Large intestine (tissue), 3 donors: ENCODE data around the gene CSF1. TPM values are rescaled to one million over a fixed set of nuclear protein-coding genes. Genes with fewer than 3 reads are reported as not detected.

ENCODE experiments used
- DNase-seq, 2 donors: peaks; one replicate each; pipeline versions ENCODE4 v3.0.0 to v3.0.0-alpha.2; 2013
- H3K27ac ChIP-seq: one replicate; pipeline ENCODE4 v1.5.1; 2013; ENCODE audit warnings: low read length
- H3K27me3 ChIP-seq: 2 replicates; pipeline ENCODE4 v1.6.1; 2013; ENCODE audit warnings: low read length; ENCODE audit not compliant: control insufficient read depth, insufficient read depth
- H3K36me3 ChIP-seq: 2 replicates; pipeline ENCODE4 v1.6.1; 2013; ENCODE audit warnings: low read length; ENCODE audit not compliant: control insufficient read depth, insufficient read depth
- H3K4me1 ChIP-seq: one replicate; pipeline ENCODE4 v1.6.1; 2013; ENCODE audit warnings: low read length; ENCODE audit not compliant: control insufficient read depth, insufficient read depth
- H3K4me3 ChIP-seq: one replicate; pipeline ENCODE4 v1.5.1; 2013; ENCODE audit warnings: low read length
- H3K9me3 ChIP-seq: one replicate; pipeline ENCODE4 v1.6.1; 2013; ENCODE audit warnings: mild to moderate bottlenecking, low read depth, low read length, moderate library complexity; ENCODE audit not compliant: control insufficient read depth
- WGBS: methylation state at CpG from one replicate; pipeline ENCODE4 v1.1.5; 2013; ENCODE audit warnings: low lambda C conversion rate; ENCODE audit not compliant: insufficient coverage; 5-methylcytosine and 5-hydroxymethylcytosine counted together
- polyA plus RNA-seq: library from polyadenylated mRNA; unstranded; fragments of 120-200 nt; gene quantifications from one replicate; pipeline ENCODE4 v1.2.1, GENCODE V29; 2013

CSF1 gene
- polyA plus RNA-seq, 1 donor = 9.0 TPM

- Histone ChIP-seq H3K4me3 (no peak overlapping the region), H3K36me3 (peaks cover 11% of the 10 kb centered on the region), H3K27ac (peak overlapping the region; percentile 58), H3K27me3 (no peaks in the 10 kb centered on the region), H3K4me1 (peaks cover 63% of the 10 kb centered on the region), H3K9me3 (no peaks in the 10 kb centered on the region)
- peak in 1 of 2 donors; percentile 82 for DNase-seq
- WGBS = no CpG with 5 or more reads among the region's 9 CpGs
Measured at GRCh38 chr1:109930252-109930993, 19.8 kb downstream of the CSF1 start.

- Histone ChIP-seq H3K27ac (peak overlapping the region; percentile 58), H3K27me3 (no peaks in the 10 kb centered on the region), H3K9me3 (peaks cover under 1% of the 10 kb centered on the region), H3K4me1 (peaks cover 70% of the 10 kb centered on the region), H3K4me3 (no peak overlapping the region), H3K36me3 (peaks cover 9% of the 10 kb centered on the region)
- no CpG with 5 or more reads among the region's 10 CpGs for WGBS
- peak; percentile 65 to 79 for DNase-seq
Measured at GRCh38 chr1:109931189-109931731, 20.6 kb downstream of the CSF1 start.

GRCh38 chr1:109931911-109932636 lies 21.4 kb downstream of the CSF1 start:
- Histone ChIP-seq H3K9me3 (peaks cover 8% of the 10 kb centered on the region), H3K27ac (no peak overlapping the region), H3K36me3 (peaks cover 9% of the 10 kb centered on the region), H3K27me3 (no peaks in the 10 kb centered on the region), H3K4me3 (no peak overlapping the region), H3K4me1 (peaks cover 70% of the 10 kb centered on the region)
- no CpG with 5 or more reads among the region's 3 CpGs for WGBS
- no peak for DNase-seq

GRCh38 chr1:109932679-109933078 lies 22.0 kb downstream of the CSF1 start:
- no peak overlapping the region for H3K27ac ChIP-seq
- WGBS = no CpG with 5 or more reads among the region's 5 CpGs
- H3K4me1 ChIP-seq = peaks cover 70% of the 10 kb centered on the region

GRCh38 chr1:109933856-109934711 lies 23.4 kb downstream of the CSF1 start:
- Histone ChIP-seq H3K4me1 (peaks cover 59% of the 10 kb centered on the region), H3K36me3 (peaks cover 7% of the 10 kb centered on the region), H3K4me3 (no peak overlapping the region), H3K27me3 (no peaks in the 10 kb centered on the region), H3K9me3 (peaks cover 28% of the 10 kb centered on the region), H3K27ac (peak overlapping the region; percentile 82)
- peak; percentile 48 to 78 for DNase-seq
- no CpG with 5 or more reads among the region's 10 CpGs for WGBS

More at GRCh38 chr1:109932679-109933078, 22.0 kb downstream of the CSF1 start:
- no peak for DNase-seq
- Histone ChIP-seq H3K27me3 (no peaks in the 10 kb centered on the region), H3K4me3 (no peak overlapping the region), H3K9me3 (peaks cover 14% of the 10 kb centered on the region), H3K36me3 (peaks cover 9% of the 10 kb centered on the region)

- peak overlapping the region; percentile 82 for H3K27ac ChIP-seq
- H3K27me3 ChIP-seq = no peaks in the 10 kb centered on the region
- H3K4me1 ChIP-seq = peaks cover 45% of the 10 kb centered on the region
- no CpG with 5 or more reads among the region's 4 CpGs for WGBS
- H3K4me3 ChIP-seq = no peak overlapping the region
- peaks cover 30% of the 10 kb centered on the region for H3K9me3 ChIP-seq
- peak; percentile 95 to 97 for DNase-seq
- no peaks in the 10 kb centered on the region for H3K36me3 ChIP-seq
Measured at GRCh38 chr1:109935451-109935900, 24.8 kb downstream of the CSF1 start.

- Histone ChIP-seq H3K9me3 (peaks cover 30% of the 10 kb centered on the region), H3K27ac (no peak overlapping the region), H3K4me1 (peaks cover 28% of the 10 kb centered on the region), H3K36me3 (no peaks in the 10 kb centered on the region), H3K4me3 (no peak overlapping the region), H3K27me3 (no peaks in the 10 kb centered on the region)
- no peak for DNase-seq
- 100% methylated on average over 1 of the region's 1 CpG for WGBS
Measured at GRCh38 chr1:109937738-109938137, 27.1 kb downstream of the CSF1 start.

- Histone ChIP-seq H3K27me3 (no peaks in the 10 kb centered on the region), H3K27ac (no peak overlapping the region), H3K4me3 (no peak overlapping the region), H3K4me1 (peaks cover 26% of the 10 kb centered on the region), H3K9me3 (peaks cover 30% of the 10 kb centered on the region), H3K36me3 (no peaks in the 10 kb centered on the region)
- DNase-seq = no peak
- WGBS = no CpG with 5 or more reads among the region's 2 CpGs
Measured at GRCh38 chr1:109938556-109938955, 27.9 kb downstream of the CSF1 start.

GRCh38 chr1:109942434-109942833 lies 31.8 kb downstream of the CSF1 start:
- H3K4me1 ChIP-seq = no peaks in the 10 kb centered on the region
- H3K27ac ChIP-seq = no peak overlapping the region
- no peaks in the 10 kb centered on the region for H3K27me3 ChIP-seq
- no CpG with 5 or more reads among the region's 2 CpGs for WGBS
- H3K36me3 ChIP-seq = no peaks in the 10 kb centered on the region
- DNase-seq = no peak
- H3K4me3 ChIP-seq = no peak overlapping the region
- H3K9me3 ChIP-seq = peaks cover 18% of the 10 kb centered on the region

- Histone ChIP-seq H3K9me3 (no peaks in the 10 kb centered on the region), H3K4me1 (peaks cover 15% of the 10 kb centered on the region), H3K27ac (no peak overlapping the region), H3K4me3 (no peak overlapping the region), H3K27me3 (no peaks in the 10 kb centered on the region), H3K36me3 (no peaks in the 10 kb centered on the region)
- DNase-seq = no peak
- WGBS = 93% methylated on average over 2 of the region's 2 CpGs
Measured at GRCh38 chr1:109944541-109944940, 33.9 kb downstream of the CSF1 start.
